ENCODE data around the gene AAK1. TPM values are rescaled to one million over a fixed set of nuclear protein-coding genes. Genes with fewer than 3 reads are reported as not detected.
"Not testable (repeated sequence)": the region's sequence is repeated elsewhere in the genome, so short reads cannot be mapped to it uniquely, and the experiment has no call there.

The AAK1 gene
- total and polyA plus RNA-seq, 7 donors = 7.8 to 95.2 (median 52.5) TPM

- H3K4me1 ChIP-seq = peaks cover 7% of the 10 kb centered on the region
Measured at GRCh38 chr2:69682525-69682924, 39.0 kb upstream of the AAK1 start.

GRCh38 chr2:69680001-69680675 lies 36.6 kb upstream of the AAK1 start:
- peak overlapping the region; percentile 8 for H3K4me3 ChIP-seq
- ATAC-seq (no peak), DNase-seq (no peak)
- H3K27ac ChIP-seq = no peak overlapping the region
- H3K9me3 ChIP-seq = no peaks in the 10 kb centered on the region
- no peaks in the 10 kb centered on the region for H3K36me3 ChIP-seq (ENCODE audit: insufficient read depth in 1 of 2, low read depth in 1 of 2)
- WGBS, 3 donors = 89 to 100% (median 95%) methylated on average over 1 of the region's 1 CpG
- intact Hi-C loops (cut with DNase I) = no loop called here
- peaks cover 7% of the 10 kb centered on the region for H3K4me1 ChIP-seq
- H3K27me3 ChIP-seq (ENCODE audit: insufficient read depth in 3 of 3, low read length in 2 of 3) = no peaks in the 10 kb centered on the region
- TF ChIP-seq, protein P1, sequence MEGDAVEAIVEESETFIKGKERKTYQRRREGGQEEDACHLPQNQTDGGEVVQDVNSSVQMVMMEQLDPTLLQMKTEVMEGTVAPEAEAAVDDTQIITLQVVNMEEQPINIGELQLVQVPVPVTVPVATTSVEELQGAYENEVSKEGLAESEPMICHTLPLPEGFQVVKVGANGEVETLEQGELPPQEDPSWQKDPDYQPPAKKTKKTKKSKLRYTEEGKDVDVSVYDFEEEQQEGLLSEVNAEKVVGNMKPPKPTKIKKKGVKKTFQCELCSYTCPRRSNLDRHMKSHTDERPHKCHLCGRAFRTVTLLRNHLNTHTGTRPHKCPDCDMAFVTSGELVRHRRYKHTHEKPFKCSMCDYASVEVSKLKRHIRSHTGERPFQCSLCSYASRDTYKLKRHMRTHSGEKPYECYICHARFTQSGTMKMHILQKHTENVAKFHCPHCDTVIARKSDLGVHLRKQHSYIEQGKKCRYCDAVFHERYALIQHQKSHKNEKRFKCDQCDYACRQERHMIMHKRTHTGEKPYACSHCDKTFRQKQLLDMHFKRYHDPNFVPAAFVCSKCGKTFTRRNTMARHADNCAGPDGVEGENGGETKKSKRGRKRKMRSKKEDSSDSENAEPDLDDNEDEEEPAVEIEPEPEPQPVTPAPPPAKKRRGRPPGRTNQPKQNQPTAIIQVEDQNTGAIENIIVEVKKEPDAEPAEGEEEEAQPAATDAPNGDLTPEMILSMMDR (IDR thresholded peaks at IDR 0.05) = no peak

More at GRCh38 chr2:69682525-69682924, 39.0 kb upstream of the AAK1 start:
- DNase-seq (no peak), ATAC-seq (no peak)
- Histone ChIP-seq H3K4me3 (no peak overlapping the region), H3K36me3 (ENCODE audit: insufficient read depth in 1 of 2, low read depth in 1 of 2) (no peaks in the 10 kb centered on the region), H3K27me3 (ENCODE audit: insufficient read depth in 3 of 3, low read length in 2 of 3) (no peaks in the 10 kb centered on the region), H3K27ac (peak overlapping the region; percentile 47), H3K9me3 (no peaks in the 10 kb centered on the region)
- 78 to 92% (median 83%) methylated on average over 1 of the region's 1 CpG for WGBS, 3 donors
- intact Hi-C loops (cut with DNase I) = no loop called here
- TF ChIP-seq, protein P1 (IDR thresholded peaks at IDR 0.05) = no peak

DNA sequence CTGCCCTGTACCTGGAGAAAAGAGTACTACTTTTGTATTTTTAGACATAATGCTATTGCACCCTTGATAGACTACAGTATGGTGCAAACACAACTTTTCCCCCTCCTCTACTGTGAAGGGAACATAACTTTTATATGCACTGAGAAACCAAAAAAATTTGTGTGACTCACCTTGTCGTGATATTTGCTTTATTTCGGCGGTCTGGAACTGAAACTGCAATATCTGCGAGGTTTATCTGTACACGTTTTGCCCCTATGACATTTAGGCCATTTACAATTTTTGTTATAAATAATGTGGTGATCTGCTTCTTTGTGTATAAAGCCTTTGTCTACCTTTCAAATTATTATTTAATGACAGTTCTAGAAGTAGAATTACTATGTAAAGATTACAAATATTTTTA lies 34.4 kb upstream of the AAK1 start:
- Histone ChIP-seq H3K27ac (no peak overlapping the region), H3K36me3 (ENCODE audit: insufficient read depth in 1 of 2, low read depth in 1 of 2) (no peaks in the 10 kb centered on the region), H3K9me3 (peaks cover 2% of the 10 kb centered on the region), H3K4me3 (no peak overlapping the region), H3K4me1 (peaks cover 4% of the 10 kb centered on the region), H3K27me3 (ENCODE audit: insufficient read depth in 3 of 3, low read length in 2 of 3) (no peaks in the 10 kb centered on the region)
- WGBS, 3 donors = 94 to 95% (median 95%) methylated on average over 5 of the region's 5 CpGs
- intact Hi-C loops (cut with DNase I) = no loop called here
- DNase-seq = no peak
- TF ChIP-seq, protein P1 (IDR thresholded peaks at IDR 0.05) = no peak
- ATAC-seq = no peak

DNA sequence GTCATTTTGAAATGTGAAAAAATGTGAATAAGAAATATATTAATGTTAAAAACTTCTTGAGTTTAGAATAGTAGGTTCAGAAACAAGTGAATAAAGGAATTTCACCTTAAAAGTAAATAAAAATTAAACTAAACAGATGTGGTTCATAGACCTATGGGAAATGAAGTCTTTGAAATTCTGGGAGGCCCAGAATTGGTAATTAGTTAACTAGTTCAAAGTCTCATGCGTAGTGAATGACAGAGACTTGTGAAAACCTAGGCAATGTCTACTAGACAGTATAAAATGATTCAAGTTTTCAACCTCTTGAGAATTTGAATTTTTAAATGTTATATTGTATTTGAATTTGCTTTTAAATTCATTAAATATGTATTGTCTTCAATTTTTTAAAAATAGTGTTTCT lies 32.6 kb upstream of the AAK1 start:
- no peaks in the 10 kb centered on the region for H3K4me1 ChIP-seq
- no peak for ATAC-seq
- no peak overlapping the region for H3K27ac ChIP-seq
- H3K9me3 ChIP-seq = peaks cover 14% of the 10 kb centered on the region
- WGBS, 3 donors = 98 to 100% (median 99%) methylated on average over 1 of the region's 1 CpG
- no peaks in the 10 kb centered on the region for H3K27me3 ChIP-seq (ENCODE audit: insufficient read depth in 3 of 3, low read length in 2 of 3)
- DNase-seq = no peak
- intact Hi-C loops (cut with DNase I) = no loop called here
- H3K4me3 ChIP-seq = no peak overlapping the region
- no peaks in the 10 kb centered on the region for H3K36me3 ChIP-seq (ENCODE audit: insufficient read depth in 1 of 2, low read depth in 1 of 2)
- TF ChIP-seq, protein P1 (IDR thresholded peaks at IDR 0.05) = no peak

DNA sequence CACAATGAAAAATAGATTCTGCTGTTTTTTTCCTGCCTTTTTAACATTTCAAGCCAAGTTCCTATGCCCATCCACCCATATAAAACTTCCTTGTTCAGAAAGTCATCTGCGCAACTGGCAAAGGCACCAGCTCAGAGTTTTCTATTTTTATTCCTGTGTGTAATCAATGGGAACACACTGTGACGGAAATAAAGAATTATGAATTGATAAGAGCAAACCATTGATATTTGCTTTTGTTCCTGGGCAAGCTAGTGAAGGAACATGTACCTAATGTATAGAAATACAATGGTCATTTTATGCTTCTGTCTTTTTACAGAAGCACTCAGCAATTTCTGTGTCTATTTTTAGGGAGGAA lies 30.8 kb upstream of the AAK1 start:
- DNase-seq (no peak), ATAC-seq (peak; percentile 57 to 90 (median 64))
- intact Hi-C loops (cut with DNase I) = no loop called here
- H3K27ac ChIP-seq = peak overlapping the region; percentile 41
- peak overlapping the region; percentile 44 for H3K4me3 ChIP-seq
- TF ChIP-seq, protein P1 (IDR thresholded peaks at IDR 0.05) = no peak
- H3K36me3 ChIP-seq (ENCODE audit: insufficient read depth in 1 of 2, low read depth in 1 of 2) = no peaks in the 10 kb centered on the region
- WGBS, 3 donors = 26 to 71% (median 51%) methylated on average over 2 of the region's 2 CpGs
- H3K9me3 ChIP-seq = peaks cover 14% of the 10 kb centered on the region
- no peaks in the 10 kb centered on the region for H3K27me3 ChIP-seq (ENCODE audit: insufficient read depth in 3 of 3, low read length in 2 of 3)
- H3K4me1 ChIP-seq = no peaks in the 10 kb centered on the region

DNA sequence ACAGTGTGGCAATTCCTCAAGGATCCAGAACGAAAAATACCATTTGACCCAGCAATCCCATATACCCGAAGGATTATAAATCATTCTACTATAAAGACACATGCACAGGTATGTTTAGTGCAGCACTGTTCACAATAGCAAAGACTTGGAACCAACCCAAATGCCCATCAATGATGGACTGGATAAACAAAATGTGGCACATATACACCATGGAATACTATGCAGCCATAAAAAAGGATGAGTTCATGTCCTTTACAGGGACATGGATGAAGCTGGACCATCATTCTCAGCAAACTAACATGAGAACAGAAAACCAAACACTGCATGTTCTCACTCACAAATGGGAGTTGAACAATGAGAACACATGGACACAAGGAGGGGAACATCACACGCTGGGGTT lies 29.6 kb upstream of the AAK1 start:
- H3K4me3 ChIP-seq, ATAC-seq: not testable (repeated sequence)
- WGBS, 3 donors = 94 to 97% (median 96%) methylated on average over 3 of the region's 3 CpGs

More for the DNA sequence above, 29.6 kb upstream of the AAK1 start:
- H3K27ac ChIP-seq; H3K36me3 ChIP-seq (ENCODE audit: insufficient read depth in 1 of 2, low read depth in 1 of 2); intact Hi-C loops (cut with DNase I); H3K27me3 ChIP-seq (ENCODE audit: insufficient read depth in 3 of 3, low read length in 2 of 3); H3K4me1 ChIP-seq; DNase-seq: not testable (repeated sequence)
- H3K9me3 ChIP-seq = peaks cover 14% of the 10 kb centered on the region

Data from psoas muscle (tissue), 8 donors.